Fibroblast of villous mesenchyme (primary cell): Measurements from ENCODE around the gene LHFPL3. TPM values are rescaled to one million over a fixed set of nuclear protein-coding genes. Genes with fewer than 3 reads are reported as not detected.
"Not testable (repeated sequence)": the region's sequence is repeated elsewhere in the genome, so short reads cannot be mapped to it uniquely, and the experiment has no call there.

Source experiments
- DNase-seq: peaks from one replicate; pipeline ENCODE4 v3.0.0-alpha.2; 2010; ENCODE audit warnings: low read depth
- H3K4me3 ChIP-seq: 2 replicates; pipeline ENCODE4 v1.5.1; 2011; ENCODE audit warnings: low read depth, mild to moderate bottlenecking, low read length
- CTCF ChIP-seq: IDR thresholded peaks from 2 replicates; pipeline ENCODE4 v1.5.1; 2012; ENCODE audit warnings: low read depth, mild to moderate bottlenecking, low read length; ENCODE audit not compliant: insufficient read depth
- total RNA-seq: library from RNA; depleted of rRNA; stranded (reverse); fragments of >200 nt; gene quantifications from 2 replicates; pipeline ENCODE4 v1.2.3, GENCODE V29; 2012

The LHFPL3 gene
- total RNA-seq, 1 donor, result not detected

DNA sequence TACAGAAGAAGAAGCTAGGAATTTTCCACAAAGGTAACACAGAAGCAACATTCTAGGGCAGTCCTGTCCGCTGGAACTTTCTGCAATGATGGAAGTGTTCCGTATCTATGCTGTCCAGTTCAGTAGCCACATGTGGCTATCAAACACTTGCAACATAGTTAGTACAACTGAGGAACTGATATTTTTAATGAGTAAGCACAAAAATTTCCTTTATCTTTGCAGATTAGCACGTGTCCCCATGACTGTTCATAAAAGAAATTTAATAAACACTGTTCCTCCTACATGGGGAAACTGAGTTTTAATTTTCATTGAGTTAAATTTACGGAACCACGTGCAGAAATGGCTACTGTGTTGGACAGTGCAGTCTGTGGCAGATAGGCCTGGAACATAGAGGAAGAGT lies 349.2 kb downstream of the LHFPL3 start:
- H3K4me3 ChIP-seq, result no peak overlapping the region
- TF ChIP-seq CTCF, result no peak
- no peak for DNase-seq

DNA sequence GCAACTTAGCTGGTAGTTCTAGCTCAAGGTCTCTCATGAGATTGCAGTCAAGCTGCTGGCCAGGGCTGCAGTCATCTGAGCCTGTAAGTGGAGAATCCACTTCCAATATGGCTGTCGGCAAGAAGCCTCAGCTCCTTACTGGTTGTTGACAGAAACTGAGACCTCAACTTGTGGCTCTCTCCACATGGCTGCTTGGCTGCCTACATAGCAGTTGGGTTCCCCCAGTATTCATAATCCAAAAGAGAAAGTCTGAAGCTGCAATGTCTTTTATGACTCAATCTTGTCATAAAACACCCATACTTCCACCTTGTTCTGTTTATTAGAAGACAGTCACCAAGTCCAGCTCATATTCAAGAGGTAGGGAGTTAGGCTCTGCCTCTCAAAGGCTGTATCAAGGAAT lies 350.7 kb downstream of the LHFPL3 start:
- DNase-seq, result no peak
- no peak for TF ChIP-seq CTCF
- H3K4me3 ChIP-seq, result no peak overlapping the region

- DNase-seq, result no peak
- no peak for TF ChIP-seq CTCF
- H3K4me3 ChIP-seq, result no peak overlapping the region
Observed at GRCh38 chr7:104686286-104686685, 357.9 kb downstream of the LHFPL3 start.

DNA sequence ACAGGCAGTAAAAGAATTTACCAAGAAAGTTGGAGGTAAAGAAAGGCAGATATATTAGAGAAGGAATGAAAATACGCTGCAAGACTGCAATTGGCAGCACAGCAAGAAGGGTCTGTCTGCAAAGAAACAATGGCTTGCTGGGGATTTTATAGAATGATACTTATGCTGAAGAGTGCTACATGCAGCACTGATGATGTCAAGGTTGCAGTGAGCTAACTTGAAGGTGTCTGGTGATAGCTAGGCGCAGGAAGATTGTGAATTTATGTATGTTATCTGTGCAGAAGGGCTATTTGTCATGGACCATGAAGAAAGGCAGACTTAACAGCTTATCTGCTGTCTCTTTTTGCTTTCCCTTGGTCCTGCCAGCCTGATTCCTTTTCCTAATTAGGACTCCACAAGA lies 366.3 kb downstream of the LHFPL3 start:
- TF ChIP-seq CTCF, result no peak
- H3K4me3 ChIP-seq, result no peak overlapping the region
- DNase-seq, result no peak

DNA sequence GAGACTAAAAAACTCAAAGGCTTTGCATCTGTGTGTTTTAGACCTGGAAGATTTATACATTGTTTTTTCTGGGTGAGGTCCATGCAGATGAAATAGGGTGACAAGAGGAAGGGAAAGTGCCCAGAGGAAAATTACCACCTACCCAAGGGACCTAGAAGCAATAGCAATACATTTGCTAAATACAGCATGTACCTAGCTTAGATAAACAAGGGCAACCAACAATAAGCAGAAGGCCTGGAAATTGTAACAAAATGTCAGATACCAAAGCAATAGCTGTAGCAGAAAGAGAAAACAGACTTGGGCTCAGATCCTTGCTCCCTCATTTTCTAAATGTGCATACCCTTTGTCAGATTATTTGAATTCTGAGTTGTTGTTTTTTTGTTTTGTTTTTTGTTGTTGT lies 367.2 kb downstream of the LHFPL3 start:
- DNase-seq, result no peak
- H3K4me3 ChIP-seq, result no peak overlapping the region
- no peak for TF ChIP-seq CTCF

DNA sequence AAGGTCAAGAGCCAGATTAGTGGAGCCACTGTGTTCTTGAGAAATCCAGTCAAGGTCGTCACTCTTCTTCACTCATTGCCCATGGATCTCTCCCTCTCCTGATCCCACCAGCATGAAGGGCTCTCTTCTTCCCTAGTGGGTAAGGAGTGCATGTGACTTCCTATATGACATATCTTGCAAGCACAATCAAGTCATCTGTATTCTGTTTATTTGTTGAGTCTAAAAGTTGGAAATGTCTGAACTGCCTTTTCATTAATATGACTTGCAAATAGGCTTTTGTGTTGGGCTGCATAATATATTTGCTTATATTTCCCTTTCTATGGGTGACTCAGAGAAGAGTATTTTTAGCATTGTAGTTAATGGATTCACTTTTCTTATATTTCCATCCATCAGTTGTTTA lies 371.9 kb downstream of the LHFPL3 start:
- DNase-seq, result no peak
- TF ChIP-seq CTCF, result no peak
- no peak overlapping the region for H3K4me3 ChIP-seq

- not testable (repeated sequence) for DNase-seq, H3K4me3 ChIP-seq
Observed at GRCh38 chr7:104721027-104721426, 392.6 kb downstream of the LHFPL3 start.
